Omental fat pad (tissue), 4 donors: ENCODE results near the gene PLOD3. TPM values are rescaled to one million over a fixed set of nuclear protein-coding genes. Genes with fewer than 3 reads are reported as not detected.
A peak's percentile ranks its signal among the peaks of the same experiment; 100 is the strongest.

ENCODE experiments used
- ATAC-seq: fragments of 150-250 bp; one replicate; pipeline ENCODE4 v1.9.1; 2016; ENCODE audit warnings: mild to moderate bottlenecking, moderate library complexity; ENCODE audit not compliant: low FRiP score
- DNase-seq: peaks from one replicate; pipeline ENCODE4 v3.0.0-alpha.2; 2019; ENCODE audit warnings: low spot score
- CTCF ChIP-seq, 3 donors: fragments of 450-650 bp; IDR thresholded peaks; one replicate each; pipeline ENCODE4 v1.5.1; 2016 to 2017; ENCODE audit warnings: antibody characterized with exemption in 3 of 3, mild to moderate bottlenecking in 3 of 3, moderate library complexity in 2 of 3
- total RNA-seq, 4 donors: library from RNA; depleted of rRNA; stranded (reverse); fragments of >200 nt; gene quantifications; one replicate each; pipeline ENCODE4 v1.1.0, GENCODE V29; 2016

The PLOD3 gene
- total RNA-seq, 4 donors from 2014 or later = 41.1 to 68.5 (median 51.6) TPM

- DNase-seq = no peak
- peak; percentile 38 for ATAC-seq
- no peak for TF ChIP-seq CTCF (IDR thresholded peaks at IDR 0.05)
Observed at GRCh38 chr7:101185258-101185839, 32.0 kb downstream of the PLOD3 start.

GRCh38 chr7:101180130-101180755, 37.1 kb downstream of the PLOD3 start, which contains the start of gene NAT16:
NAT16 (minus strand) TSS chr7:101180293; CDS start chr7:101174807, 5,486 bp downstream.
- no peak for TF ChIP-seq CTCF (IDR thresholded peaks at IDR 0.05)
- DNase-seq = no peak

GRCh38 chr7:101179713-101180112, 37.7 kb downstream of the PLOD3 start:
- ATAC-seq = no peak
- TF ChIP-seq CTCF (IDR thresholded peaks at IDR 0.05) = no peak
- no peak for DNase-seq

More at GRCh38 chr7:101180130-101180755, 37.1 kb downstream of the PLOD3 start, which contains the start of gene NAT16:
- no peak for ATAC-seq

- no peak for TF ChIP-seq CTCF (IDR thresholded peaks at IDR 0.05)
- ATAC-seq = no peak
- DNase-seq = no peak
Observed at GRCh38 chr7:101179117-101179516, 38.3 kb downstream of the PLOD3 start.

GRCh38 chr7:101177644-101178043, 39.7 kb downstream of the PLOD3 start:
- ATAC-seq (no peak), DNase-seq (no peak)
- no peak for TF ChIP-seq CTCF (IDR thresholded peaks at IDR 0.05)

GRCh38 chr7:101175664-101176063, 41.7 kb downstream of the PLOD3 start:
- TF ChIP-seq CTCF (IDR thresholded peaks at IDR 0.05) = no peak
- ATAC-seq (no peak), DNase-seq (no peak)

GRCh38 chr7:101174322-101174854, 43.0 kb downstream of the PLOD3 start:
- ATAC-seq (no peak), DNase-seq (no peak)
- no peak for TF ChIP-seq CTCF (IDR thresholded peaks at IDR 0.05)
